ENCODE results near the gene NDUFA12.
"Not testable (repeated sequence)": the region's sequence is repeated elsewhere in the genome, so short reads cannot be mapped to it uniquely, and the experiment has no call there.

Gene NDUFA12

DNA sequence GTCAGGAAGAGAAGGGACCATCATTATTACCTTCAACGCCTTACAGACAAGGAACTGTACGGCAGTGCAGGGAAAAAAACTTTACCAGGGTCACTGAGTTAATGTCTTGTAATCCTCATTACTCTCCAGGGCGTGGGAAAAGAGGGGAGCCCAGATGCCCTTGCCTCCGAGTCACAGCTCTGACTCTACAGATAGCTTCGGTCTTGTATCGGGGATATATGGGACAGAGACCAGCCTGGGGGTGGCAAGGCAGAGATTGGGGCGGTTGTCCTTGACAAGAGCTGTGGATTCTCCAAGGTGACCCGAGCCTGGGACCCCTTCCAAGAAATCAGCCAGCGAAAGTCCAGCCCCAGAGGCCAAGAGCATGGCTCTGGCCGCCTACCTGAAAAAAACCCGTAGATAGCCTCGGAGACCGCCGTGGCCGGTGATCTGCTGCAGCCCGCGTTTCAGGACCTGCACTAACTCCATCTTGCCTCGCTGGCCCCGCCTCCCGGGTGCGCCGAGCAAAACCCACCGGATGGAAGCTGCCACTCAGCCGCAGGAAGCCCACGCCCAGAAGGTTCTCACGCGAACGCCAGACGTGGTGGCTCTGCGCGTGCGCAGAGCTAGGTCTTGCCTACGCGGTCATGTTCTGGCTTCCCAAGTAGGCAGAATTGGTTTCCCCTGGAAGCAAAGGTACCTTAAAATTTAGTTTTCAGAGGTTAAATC lies at the start of gene NDUFA12:
NDUFA12 (minus strand) TSS at position 485 of the 708 bp plus-strand sequence; CDS start at position 468, 17 bp downstream.
- DNase-seq (ENCODE audit: low spot score), result peak; percentile 98

- DNase-seq (ENCODE audit: low spot score), result no peak
Observed at GRCh38 chr12:95051241-95051640, 47.7 kb upstream of the NDUFA12 start.

- DNase-seq (ENCODE audit: low spot score), result no peak
Observed at GRCh38 chr12:95037906-95038305, 34.4 kb upstream of the NDUFA12 start.

DNA sequence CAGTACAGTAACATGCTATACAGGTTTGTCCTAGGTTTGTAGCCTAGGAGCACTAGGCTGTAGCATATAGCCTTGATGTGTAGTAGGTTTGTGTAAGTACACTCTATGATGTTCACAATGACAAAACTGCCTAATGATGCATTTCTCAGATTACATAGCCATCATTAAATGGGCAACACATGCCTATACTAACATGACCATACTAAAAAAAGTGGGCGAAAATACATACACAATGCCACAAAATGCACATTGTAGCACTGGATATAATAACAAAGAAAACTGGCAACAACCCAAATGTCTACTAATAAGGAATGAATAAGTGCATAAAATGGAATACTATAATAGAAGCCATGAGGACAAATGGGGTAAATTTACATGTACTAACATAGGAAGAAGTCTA lies 31.3 kb upstream of the NDUFA12 start:
- no peak for DNase-seq (ENCODE audit: low spot score)

GRCh38 chr12:95022477-95022876 lies 19.0 kb upstream of the NDUFA12 start:
- no peak for DNase-seq (ENCODE audit: low spot score)

- DNase-seq (ENCODE audit: low spot score), result no peak
Observed at GRCh38 chr12:95017482-95017881, 14.0 kb upstream of the NDUFA12 start.

DNA sequence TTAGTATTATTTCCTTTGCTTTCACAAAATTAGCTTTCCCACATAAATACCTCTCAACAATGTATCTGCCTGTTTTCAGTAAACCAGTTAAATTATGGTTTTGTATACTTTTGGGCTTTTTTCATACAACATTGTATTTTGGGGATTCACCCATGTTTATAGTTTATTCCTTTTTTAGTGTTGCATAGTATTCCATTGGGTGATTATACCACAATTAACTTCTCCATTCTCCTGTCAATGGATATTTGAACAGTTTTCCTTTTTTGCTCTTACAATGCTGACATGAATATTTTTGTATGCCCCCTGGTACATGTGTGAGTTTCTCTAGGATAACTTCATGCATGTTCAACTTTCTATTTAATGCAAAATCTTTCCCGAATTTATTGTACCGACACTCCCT lies 12.6 kb upstream of the NDUFA12 start:
- no peak for DNase-seq (ENCODE audit: low spot score)

- DNase-seq (ENCODE audit: low spot score), result no peak
Observed at GRCh38 chr12:95014554-95014953, 11.1 kb upstream of the NDUFA12 start.

- no peak for DNase-seq (ENCODE audit: low spot score)
Observed at GRCh38 chr12:95006206-95006605, 2.7 kb upstream of the NDUFA12 start.

DNA sequence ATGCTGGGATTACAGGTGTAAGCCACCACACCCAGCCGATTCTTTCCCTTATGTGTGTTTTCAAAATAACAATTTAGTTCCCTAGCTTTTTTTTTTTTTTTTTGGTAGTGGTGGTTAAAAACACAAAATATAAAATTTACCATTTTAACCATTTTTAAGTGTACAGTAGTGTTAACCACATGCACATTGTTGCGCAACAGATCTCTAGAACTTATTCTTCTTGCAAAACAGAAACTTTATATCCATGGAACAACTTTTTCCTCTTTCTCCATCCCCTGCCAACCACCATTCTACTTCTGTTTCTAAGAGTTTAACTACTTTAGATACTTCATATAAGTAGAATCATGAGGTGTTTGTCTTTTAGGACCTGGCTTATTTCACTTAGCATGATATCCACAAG lies 1.1 kb upstream of the NDUFA12 start:
- DNase-seq (ENCODE audit: low spot score), result no peak

DNA sequence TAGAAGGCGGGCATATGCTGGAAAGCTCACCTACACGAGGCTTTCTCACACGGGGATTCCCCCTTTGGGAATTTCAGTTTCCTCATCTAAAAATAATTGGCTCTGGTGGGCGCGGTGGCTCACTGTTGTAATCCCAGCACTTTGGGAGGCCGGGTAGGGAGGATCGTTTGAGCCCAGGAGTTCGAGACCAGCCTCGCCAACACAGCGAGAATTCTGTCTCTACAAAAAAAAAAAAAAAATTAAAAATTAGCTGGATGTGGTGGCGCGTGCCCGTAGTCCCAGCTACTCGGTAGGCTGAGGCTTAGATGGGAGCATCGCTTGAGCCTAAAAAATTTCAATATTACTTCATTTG lies 400 bp upstream of the NDUFA12 start:
- no peak for DNase-seq (ENCODE audit: low spot score)

DNA sequence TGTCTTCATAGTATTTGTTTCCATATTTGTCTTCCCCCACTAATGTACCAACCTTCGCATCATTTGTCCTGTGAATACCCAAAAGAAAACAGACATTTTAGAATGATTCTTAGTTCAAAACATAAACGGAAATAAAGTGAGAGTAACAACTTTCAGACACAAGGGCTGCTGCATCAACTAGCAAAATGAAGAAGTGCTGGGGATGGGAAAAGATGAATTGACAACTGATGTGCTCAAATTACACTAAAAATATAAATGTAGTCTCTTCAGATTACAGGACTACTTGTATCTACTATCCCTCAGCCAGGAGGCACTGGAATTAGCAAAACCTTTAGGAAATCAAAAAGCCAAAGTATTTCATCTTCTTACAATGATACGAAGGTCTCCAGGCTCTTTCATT lies 743 bp downstream of the NDUFA12 start:
- no peak for DNase-seq (ENCODE audit: low spot score)

GRCh38 chr12:94998326-94998725 lies 5.2 kb downstream of the NDUFA12 start:
- no peak for DNase-seq (ENCODE audit: low spot score)

DNA sequence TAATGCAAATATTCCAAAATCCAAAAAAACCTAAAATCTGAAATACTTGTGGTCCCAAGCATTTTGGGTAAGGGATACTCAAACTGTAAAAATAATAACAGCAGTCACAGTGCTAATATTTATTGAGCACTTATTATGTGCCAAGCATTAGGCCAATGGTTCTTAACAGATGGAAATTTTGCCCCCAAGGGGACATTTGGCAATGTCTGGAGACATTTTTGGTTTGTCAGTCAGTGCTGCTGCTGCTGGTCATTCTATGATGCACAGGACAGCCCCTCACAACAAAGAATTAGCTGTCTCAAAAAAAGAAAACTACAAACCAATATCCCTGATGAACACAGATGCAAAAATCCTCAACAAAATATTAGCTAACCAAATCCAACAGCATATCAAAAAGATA lies 5.8 kb downstream of the NDUFA12 start:
- DNase-seq (ENCODE audit: low spot score), result no peak

DNA sequence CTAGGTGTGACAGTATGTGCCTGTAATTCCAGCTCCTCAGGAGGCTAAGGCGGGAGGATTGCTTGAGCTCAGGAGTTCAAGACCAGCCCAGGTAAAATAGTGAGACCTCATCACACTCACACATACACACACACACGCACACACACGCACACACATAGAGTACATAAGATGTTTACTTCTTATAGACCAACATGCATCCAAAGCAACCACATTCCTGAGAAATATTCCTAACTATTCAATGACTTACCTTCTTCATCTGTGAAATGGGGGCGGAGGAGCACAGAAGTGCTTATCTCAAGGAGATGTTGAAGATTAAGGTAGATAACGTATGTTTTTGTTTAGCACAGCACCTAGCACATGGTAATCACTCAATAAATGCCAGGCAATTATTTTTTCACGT lies 6.4 kb downstream of the NDUFA12 start:
- no peak for DNase-seq (ENCODE audit: low spot score)

DNA sequence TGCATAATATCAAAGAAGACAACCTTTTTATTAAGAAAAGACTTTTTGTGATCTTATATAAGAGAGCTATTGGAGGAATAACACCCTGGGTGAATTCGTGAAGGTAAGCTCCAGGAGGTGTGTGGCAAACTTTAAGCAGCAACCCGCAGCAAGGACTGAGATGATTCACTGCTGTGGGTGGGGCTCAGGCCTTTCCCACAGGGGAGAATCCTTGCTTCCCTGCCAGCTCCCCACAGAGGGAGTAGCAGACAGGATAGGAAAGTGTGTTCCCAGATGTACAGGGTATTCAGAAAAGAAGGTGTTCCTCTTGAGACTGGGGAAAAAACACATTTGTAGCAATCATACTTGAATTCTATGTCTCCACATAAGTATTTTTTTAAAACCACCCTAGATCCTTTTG lies 9.2 kb downstream of the NDUFA12 start:
- peak; percentile 62 for DNase-seq (ENCODE audit: low spot score)

DNA sequence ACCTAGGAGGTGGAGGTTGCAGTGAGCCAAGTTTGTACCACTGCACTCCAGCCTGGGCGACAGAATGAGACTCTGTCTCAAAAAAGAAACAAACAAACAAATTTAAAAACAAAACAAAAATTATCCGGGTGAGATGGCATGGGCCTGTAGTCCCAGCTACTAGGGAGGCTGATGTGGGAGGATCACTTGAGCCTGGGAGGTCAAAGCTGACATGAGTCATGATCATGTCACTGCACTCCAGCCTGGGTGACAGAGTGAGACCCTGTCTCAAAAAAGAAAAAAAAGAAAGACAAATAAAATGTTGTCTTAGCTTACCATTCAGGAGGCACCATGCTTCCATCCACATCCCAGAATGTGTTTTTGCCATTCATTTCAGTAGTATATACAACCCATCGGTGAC lies 9.6 kb downstream of the NDUFA12 start:
- DNase-seq (ENCODE audit: low spot score), result not testable (repeated sequence)

DNA sequence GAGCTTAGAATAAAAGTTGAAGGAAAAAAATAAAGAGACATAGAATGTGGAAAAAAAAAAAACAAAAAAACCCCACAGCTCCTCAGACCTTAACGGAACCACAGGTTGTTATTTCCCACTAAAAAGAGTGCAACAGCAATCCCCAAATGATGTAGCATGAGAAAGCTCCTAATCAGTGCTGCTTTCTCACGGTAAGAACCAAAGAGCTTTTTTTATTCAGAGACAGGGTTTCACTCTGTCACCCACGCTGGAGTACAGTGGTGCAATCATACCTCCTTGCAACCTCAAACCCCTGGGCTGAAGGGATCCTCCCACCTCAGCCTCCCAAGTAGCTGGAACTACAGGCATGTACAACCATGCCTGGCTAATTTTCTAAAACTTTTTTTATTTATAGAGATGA lies 13.3 kb downstream of the NDUFA12 start:
- DNase-seq (ENCODE audit: low spot score), result no peak

DNA sequence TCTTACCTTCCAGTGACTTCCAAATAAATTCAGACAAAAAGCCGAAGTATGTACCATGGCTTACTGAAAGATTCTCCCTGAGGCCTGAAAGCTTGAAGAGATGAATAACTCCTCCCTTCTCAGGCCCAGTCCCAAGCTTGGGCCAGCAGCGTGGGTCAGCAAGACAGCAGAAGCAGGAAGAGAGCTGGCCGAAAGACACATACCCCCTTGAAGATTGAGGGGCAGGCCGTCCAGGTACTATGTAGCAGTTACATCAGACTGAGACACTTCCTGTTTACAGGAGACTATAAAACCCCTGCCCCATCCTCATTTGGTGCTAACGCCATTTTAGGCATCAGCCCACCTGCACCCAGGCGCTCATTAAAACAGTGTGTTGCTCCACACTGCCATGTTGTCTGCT lies 15.0 kb downstream of the NDUFA12 start:
- DNase-seq (ENCODE audit: low spot score), result no peak

- no peak for DNase-seq (ENCODE audit: low spot score)
Observed at GRCh38 chr12:94987801-94988200, 15.7 kb downstream of the NDUFA12 start.

GRCh38 chr12:94987076-94987669 lies 16.3 kb downstream of the NDUFA12 start:
- no peak for DNase-seq (ENCODE audit: low spot score)

GRCh38 chr12:94985099-94985498 lies 18.4 kb downstream of the NDUFA12 start:
- not testable (repeated sequence) for DNase-seq (ENCODE audit: low spot score)

- no peak for DNase-seq (ENCODE audit: low spot score)
Observed at GRCh38 chr12:94983321-94983720, 20.2 kb downstream of the NDUFA12 start.

GRCh38 chr12:94982456-94982855 lies 21.0 kb downstream of the NDUFA12 start:
- no peak for DNase-seq (ENCODE audit: low spot score)
